Neutrophil (primary cell): ENCODE measurements around the gene MEGF11.

Source experiments
- H3K27ac ChIP-seq: fragments of 200-600 bp; sonication (generic); 2 replicates; pipeline ENCODE4 v1.5.1; 2016; ENCODE audit warnings: mild to moderate bottlenecking, moderate library complexity
- H3K27me3 ChIP-seq: fragments of 200-600 bp; sonication (generic); 2 replicates; pipeline ENCODE4 v1.6.0; 2016; ENCODE audit warnings: mild to moderate bottlenecking
- H3K36me3 ChIP-seq: fragments of 200-600 bp; sonication (generic); 2 replicates; pipeline ENCODE4 v1.5.1; 2017
- H3K4me1 ChIP-seq, 2 experiments: fragments of 200-600 bp in 1 of 2; sonication (generic) in 1 of 2; 1 replicate in 1 of 2; 2 replicates in 1 of 2; pipeline versions ENCODE4 v1.5.1 to v1.6.1; 2013 to 2016; ENCODE audit warnings: low read depth in 1 of 2, low read length in 1 of 2, mild to moderate bottlenecking in 1 of 2, moderate library complexity in 1 of 2; ENCODE audit not compliant: control insufficient read depth in 1 of 2, insufficient read depth in 1 of 2
- H3K4me3 ChIP-seq, 2 experiments: fragments of 200-600 bp in 1 of 2; sonication (generic) in 1 of 2; 1 replicate in 1 of 2; 2 replicates in 1 of 2; pipeline ENCODE4 v1.5.1; 2013 to 2016; ENCODE audit warnings: low read depth in 1 of 2, low read length in 1 of 2, mild to moderate bottlenecking in 1 of 2, moderate library complexity in 1 of 2
- H3K9me3 ChIP-seq: fragments of 200-600 bp; sonication (generic); 2 replicates; pipeline ENCODE4 v1.5.1; 2016
- TF ChIP-seq, protein P1 (sequence below): fragments of 200-600 bp; sonication (generic); IDR thresholded peaks from 2 replicates; pipeline ENCODE4 v1.5.1; 2016; ENCODE audit warnings: antibody characterized with exemption

MEGF11 gene

DNA sequence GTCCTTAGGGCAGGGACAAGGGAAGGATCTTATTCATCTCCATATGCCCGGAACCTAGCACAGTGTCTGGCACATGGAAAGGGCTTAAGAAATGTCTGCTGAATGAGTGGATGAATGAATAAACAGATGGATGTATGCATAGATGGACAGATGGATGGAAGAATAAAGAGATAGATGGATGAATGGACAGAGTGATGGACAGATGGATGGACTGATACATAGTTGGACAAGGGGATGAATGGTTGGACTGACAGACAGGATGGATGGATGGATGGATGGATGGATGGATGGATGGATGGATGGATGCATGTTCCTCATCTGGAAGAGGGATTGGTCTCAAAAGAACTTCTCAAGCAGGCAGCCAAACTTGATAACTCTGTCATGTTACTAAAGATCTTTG, 177.6 kb downstream of the MEGF11 start:
- peaks cover 19% of the 10 kb centered on the region for H3K27me3 ChIP-seq
- TF ChIP-seq, protein P1, sequence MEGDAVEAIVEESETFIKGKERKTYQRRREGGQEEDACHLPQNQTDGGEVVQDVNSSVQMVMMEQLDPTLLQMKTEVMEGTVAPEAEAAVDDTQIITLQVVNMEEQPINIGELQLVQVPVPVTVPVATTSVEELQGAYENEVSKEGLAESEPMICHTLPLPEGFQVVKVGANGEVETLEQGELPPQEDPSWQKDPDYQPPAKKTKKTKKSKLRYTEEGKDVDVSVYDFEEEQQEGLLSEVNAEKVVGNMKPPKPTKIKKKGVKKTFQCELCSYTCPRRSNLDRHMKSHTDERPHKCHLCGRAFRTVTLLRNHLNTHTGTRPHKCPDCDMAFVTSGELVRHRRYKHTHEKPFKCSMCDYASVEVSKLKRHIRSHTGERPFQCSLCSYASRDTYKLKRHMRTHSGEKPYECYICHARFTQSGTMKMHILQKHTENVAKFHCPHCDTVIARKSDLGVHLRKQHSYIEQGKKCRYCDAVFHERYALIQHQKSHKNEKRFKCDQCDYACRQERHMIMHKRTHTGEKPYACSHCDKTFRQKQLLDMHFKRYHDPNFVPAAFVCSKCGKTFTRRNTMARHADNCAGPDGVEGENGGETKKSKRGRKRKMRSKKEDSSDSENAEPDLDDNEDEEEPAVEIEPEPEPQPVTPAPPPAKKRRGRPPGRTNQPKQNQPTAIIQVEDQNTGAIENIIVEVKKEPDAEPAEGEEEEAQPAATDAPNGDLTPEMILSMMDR: no peak
- H3K4me1 ChIP-seq: no peaks in the 10 kb centered on the region

DNA sequence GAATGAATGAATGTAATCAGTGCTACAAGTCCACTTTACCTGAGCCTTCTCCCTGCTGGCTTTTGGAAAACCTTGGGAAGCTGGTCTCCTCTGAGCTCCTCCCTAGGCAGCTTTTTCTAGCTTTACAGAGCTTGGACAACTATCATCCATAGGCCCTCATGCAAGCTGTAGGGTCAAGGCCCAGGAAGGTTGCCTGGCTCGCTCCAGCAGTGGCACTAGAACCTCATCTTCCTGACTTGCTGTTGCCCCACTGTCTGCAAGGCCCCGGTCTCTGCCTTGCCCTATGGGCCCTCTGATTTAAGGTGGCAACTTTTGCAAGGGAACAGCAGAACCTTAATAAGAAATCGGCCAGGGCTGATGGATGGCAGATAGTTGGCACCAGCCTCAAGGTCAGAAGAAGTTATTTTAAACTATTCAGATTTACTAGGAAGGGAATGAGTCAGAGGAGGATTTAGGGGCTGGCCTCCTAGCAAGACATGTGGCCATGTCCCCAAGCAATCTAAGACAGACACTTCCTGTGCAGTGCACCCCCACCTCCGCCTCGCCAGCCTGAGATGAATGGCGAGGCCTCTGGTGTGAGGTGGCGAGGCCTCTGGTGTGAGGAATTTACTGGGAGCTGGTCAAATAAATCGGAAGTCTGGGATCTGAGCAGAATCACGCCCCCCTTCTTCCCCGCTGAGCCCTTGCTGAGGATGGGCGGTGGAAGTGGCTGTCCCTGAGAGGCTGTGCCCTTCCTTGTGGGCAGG, 180.8 kb downstream of the MEGF11 start:
- peaks cover 6% of the 10 kb centered on the region for H3K27me3 ChIP-seq
- no peaks in the 10 kb centered on the region for H3K9me3 ChIP-seq
- no peak overlapping the region for H3K4me3 ChIP-seq
- H3K27ac ChIP-seq: no peak overlapping the region
- no peaks in the 10 kb centered on the region for H3K36me3 ChIP-seq
- TF ChIP-seq, protein P1: no peak
- H3K4me1 ChIP-seq: no peaks in the 10 kb centered on the region

More for the DNA sequence above, 177.6 kb downstream of the MEGF11 start:
- Histone ChIP-seq H3K4me3 (no peak overlapping the region), H3K36me3 (no peaks in the 10 kb centered on the region), H3K9me3 (no peaks in the 10 kb centered on the region), H3K27ac (no peak overlapping the region)

DNA sequence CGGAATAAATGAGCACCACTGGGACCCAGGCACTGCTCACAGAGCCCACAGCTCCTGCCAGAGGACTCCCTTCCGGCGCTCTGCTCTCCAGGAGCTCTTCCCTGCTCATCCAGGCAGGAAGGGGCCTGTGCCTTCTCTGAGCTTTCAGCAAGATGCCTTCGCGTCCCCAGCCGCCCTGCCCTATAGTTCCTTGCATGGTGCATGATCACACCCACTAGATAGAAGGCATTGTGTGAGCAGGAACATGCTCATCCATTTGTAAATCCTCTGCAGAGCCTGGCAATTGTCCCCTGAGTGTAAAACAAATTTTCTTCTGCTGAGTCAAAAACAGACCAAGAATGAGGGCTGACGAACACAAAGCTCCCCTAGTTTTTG, 181.6 kb downstream of the MEGF11 start:
- Histone ChIP-seq H3K4me3 (no peak overlapping the region), H3K4me1 (no peaks in the 10 kb centered on the region), H3K27ac (no peak overlapping the region), H3K27me3 (peaks cover 9% of the 10 kb centered on the region), H3K36me3 (no peaks in the 10 kb centered on the region), H3K9me3 (no peaks in the 10 kb centered on the region)
- TF ChIP-seq, protein P1: no peak

DNA sequence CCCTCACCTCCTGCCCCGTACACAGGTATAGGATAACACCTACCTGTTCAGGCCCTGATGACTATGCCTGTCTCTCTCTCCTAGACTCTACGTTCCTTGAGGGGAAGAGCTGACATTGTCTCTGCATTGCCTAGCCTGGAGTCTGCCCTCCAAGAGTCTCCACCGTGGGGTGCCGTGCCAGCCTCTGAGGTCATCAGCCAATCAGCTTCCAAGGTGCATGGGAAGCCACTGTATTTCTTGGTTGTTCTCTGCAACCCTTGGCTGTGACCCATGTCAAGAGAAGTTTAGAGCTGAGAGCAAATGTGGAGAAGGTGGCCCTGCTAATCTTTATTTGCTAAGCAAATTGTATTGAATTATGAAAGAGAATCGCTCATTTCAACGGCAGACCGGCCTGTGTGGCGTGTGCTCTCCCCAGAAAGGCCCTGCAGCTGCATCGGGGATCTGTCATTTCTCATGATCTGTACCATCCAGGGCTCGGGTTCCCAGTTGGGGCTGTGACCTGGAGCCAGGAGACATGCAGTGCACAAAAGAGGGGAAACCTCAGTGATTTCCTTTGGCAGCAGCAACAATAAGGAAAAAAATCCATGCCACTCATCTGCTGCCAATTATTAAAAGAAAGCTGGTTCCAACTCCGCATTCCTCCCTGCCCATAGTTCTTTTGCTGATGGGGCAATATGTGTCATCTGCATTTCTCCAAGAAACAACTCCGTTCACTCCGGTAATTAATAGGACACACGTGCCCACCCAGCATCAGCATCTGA, 182.2 kb downstream of the MEGF11 start:
- Histone ChIP-seq H3K36me3 (no peaks in the 10 kb centered on the region), H3K27ac (no peak overlapping the region), H3K9me3 (no peaks in the 10 kb centered on the region), H3K27me3 (peaks cover 11% of the 10 kb centered on the region), H3K4me1 (no peaks in the 10 kb centered on the region), H3K4me3 (no peak overlapping the region)
- TF ChIP-seq, protein P1: no peak

DNA sequence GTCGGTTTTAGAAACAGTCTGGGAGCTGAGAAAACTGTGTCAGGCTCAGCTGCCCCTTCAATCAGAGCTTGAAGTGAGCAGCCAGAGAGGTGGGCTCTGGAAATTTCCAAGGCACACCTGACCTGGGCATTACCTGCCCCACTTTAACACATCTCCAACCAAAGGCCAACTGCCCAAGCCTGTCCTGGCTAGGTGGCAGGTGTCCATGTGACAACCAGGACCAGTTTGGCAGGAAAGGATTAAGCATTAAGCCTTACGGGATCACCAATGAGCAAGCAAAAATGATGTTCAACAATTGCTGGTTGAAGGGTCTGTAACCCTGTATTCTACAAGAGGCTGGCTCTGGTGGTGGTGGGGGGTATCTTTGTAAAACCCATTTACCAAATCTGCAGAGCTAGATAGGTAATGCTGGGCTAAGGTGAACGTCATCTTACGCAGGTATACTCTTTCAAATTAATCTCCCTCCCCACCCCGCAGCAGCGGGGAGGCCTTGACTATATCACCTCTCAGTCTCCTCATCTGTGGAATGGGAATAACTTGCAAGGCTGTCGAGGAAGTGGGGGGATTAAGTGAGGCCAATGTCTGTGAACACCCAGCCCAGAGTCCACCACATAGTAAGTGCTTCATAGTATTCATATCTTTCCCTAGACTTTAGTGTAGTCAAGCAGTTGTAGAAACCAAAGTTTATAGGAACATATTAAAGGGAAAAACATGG, 183.2 kb downstream of the MEGF11 start:
- Histone ChIP-seq H3K27me3 (peaks cover 21% of the 10 kb centered on the region), H3K4me3 (no peak overlapping the region), H3K9me3 (no peaks in the 10 kb centered on the region), H3K4me1 (no peaks in the 10 kb centered on the region), H3K27ac (no peak overlapping the region), H3K36me3 (no peaks in the 10 kb centered on the region)
- TF ChIP-seq, protein P1: no peak
